ENCODE measurements around the gene NFKB1. TPM values are rescaled to one million over a fixed set of nuclear protein-coding genes. Genes with fewer than 3 reads are reported as not detected.
"Not testable (repeated sequence)": the region's sequence is repeated elsewhere in the genome, so short reads cannot be mapped to it uniquely, and the experiment has no call there.

The NFKB1 gene
- total and polyA plus RNA-seq, 9 donors = 18.6 to 45.0 (median 36.6) TPM

DNA sequence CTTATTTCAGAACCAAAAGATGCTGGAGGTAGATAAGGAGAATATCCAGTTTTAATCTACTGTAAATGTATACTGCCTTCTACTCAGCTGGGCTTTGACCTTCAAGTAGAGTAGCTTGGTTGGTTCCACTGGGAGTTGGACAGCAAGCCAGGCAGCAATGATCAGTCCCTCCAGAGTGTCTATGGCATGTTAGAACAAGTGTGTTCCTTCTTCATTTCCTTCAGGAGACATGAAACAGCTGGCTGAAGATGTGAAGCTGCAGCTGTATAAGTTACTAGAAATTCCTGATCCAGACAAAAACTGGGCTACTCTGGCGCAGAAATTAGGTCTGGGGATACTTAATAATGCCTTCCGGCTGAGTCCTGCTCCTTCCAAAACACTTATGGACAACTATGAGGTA lies 111.1 kb downstream of the NFKB1 start:
- Histone ChIP-seq H3K9me3 (no peaks in the 10 kb centered on the region), H3K36me3 (no peaks in the 10 kb centered on the region), H3K27ac (no peak overlapping the region), H3K4me1 (ENCODE audit: insufficient read depth) (no peaks in the 10 kb centered on the region), H3K4me3 (no peak overlapping the region), H3K27me3 (no peaks in the 10 kb centered on the region)
- 94 to 96% (median 94%) methylated on average over 2 of the region's 2 CpGs for WGBS, 3 donors
- TF ChIP-seq EP300 (IDR thresholded peaks at IDR 0.05) = no peak
- no peak for TF ChIP-seq POLR2A (IDR thresholded peaks at IDR 0.05)
- TF ChIP-seq CTCF (IDR thresholded peaks at IDR 0.05) = no peak
- no peak for DNase-seq
- intact Hi-C loops (cut with DNase I) = loop anchor here in 1 of 4 donors (10.0 kb wide), 1 partner anchor 167 kb away; no protein-coding TSS in a partner anchor

DNA sequence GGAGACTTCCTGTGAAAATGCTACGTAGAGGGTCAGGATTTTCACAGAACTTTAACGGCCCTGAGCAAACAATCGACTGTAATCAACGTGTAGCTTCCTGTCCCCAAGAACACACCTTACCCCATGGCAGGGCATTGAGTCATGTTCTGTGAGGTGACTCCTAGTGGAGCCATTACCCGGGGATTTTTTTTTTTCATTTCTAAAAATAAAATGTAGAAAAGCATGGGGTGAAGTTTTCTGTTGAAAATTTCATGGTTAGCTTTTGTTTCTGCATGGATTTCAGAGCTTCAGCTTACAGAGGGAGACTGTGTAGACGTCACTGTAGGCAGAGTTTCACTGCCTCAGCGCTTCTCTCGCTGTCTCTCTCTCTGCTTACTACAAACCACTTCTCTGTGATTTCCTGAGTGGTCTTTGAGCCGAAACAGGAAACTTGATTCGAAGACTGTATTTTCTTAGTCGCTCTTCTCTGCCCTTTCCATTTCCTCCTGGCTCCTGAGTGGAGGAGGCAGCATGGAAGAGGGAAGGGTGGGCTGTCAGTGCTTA lies 111.7 kb downstream of the NFKB1 start:
- 78 to 87% (median 86%) methylated on average over 11 of the region's 11 CpGs for WGBS, 3 donors
- Histone ChIP-seq H3K27ac (no peak overlapping the region), H3K36me3 (no peaks in the 10 kb centered on the region), H3K4me1 (ENCODE audit: insufficient read depth) (no peaks in the 10 kb centered on the region), H3K4me3 (no peak overlapping the region), H3K9me3 (no peaks in the 10 kb centered on the region), H3K27me3 (no peaks in the 10 kb centered on the region)
- intact Hi-C loops (cut with DNase I) = loop anchor here in 1 of 4 donors (10.0 kb wide), 1 partner anchor 168 kb away; no protein-coding TSS in a partner anchor
- TF ChIP-seq CTCF (IDR thresholded peaks at IDR 0.05) = no peak
- TF ChIP-seq POLR2A (IDR thresholded peaks at IDR 0.05) = no peak
- TF ChIP-seq EP300 (IDR thresholded peaks at IDR 0.05) = no peak
- no peak for DNase-seq

- Histone ChIP-seq H3K4me3 (no peak overlapping the region), H3K27me3 (no peaks in the 10 kb centered on the region), H3K36me3 (no peaks in the 10 kb centered on the region), H3K4me1 (ENCODE audit: insufficient read depth) (no peaks in the 10 kb centered on the region), H3K9me3 (no peaks in the 10 kb centered on the region), H3K27ac (no peak overlapping the region)
- DNase-seq = no peak
- TF ChIP-seq CTCF (IDR thresholded peaks at IDR 0.05) = no peak
- intact Hi-C loops (cut with DNase I) = loop anchor here in 1 of 4 donors (10.0 kb wide), 1 partner anchor 170 kb away; no protein-coding TSS in a partner anchor
- 85 to 91% (median 88%) methylated on average over 9 of the region's 9 CpGs for WGBS, 3 donors
Observed at GRCh38 chr4:102614801-102615200, 113.6 kb downstream of the NFKB1 start.

GRCh38 chr4:102616636-102617035 lies 115.5 kb downstream of the NFKB1 start:
- intact Hi-C loops (cut with DNase I) = loop anchor here in 1 of 4 donors (10.0 kb wide), 1 partner anchor 172 kb away; no protein-coding TSS in a partner anchor
- no peak overlapping the region for H3K4me3 ChIP-seq
- no peak for DNase-seq
- no peaks in the 10 kb centered on the region for H3K27me3 ChIP-seq
- no peaks in the 10 kb centered on the region for H3K36me3 ChIP-seq
- H3K27ac ChIP-seq = no peak overlapping the region
- no peak for TF ChIP-seq CTCF (IDR thresholded peaks at IDR 0.05)
- H3K4me1 ChIP-seq (ENCODE audit: insufficient read depth) = no peaks in the 10 kb centered on the region
- WGBS, 3 donors = 39 to 57% (median 42%) methylated on average over 9 of the region's 9 CpGs
- H3K9me3 ChIP-seq = no peaks in the 10 kb centered on the region

DNA sequence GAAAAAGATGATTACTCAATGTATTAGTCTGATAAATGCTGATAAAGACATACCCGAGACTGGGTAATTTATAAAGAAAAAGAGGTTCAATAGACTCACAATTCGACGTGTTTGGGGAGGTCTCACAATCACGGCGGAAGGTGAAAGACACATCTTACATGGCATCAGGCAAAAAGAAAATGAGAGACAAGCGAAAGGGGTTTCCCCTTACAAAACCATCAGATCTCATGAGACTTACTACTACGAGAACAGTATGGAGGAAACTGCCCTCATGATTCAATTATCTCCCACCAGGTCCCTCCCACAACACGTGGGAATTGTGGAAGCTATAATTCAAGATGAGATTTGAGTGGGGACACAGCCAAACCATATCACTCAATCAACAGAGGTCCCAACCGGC lies 117.9 kb downstream of the NFKB1 start:
- H3K36me3 ChIP-seq; H3K4me3 ChIP-seq; H3K27me3 ChIP-seq; H3K4me1 ChIP-seq (ENCODE audit: insufficient read depth); H3K9me3 ChIP-seq; DNase-seq; H3K27ac ChIP-seq: not testable (repeated sequence)
- intact Hi-C loops (cut with DNase I) = loop anchor here in 1 of 4 donors (10.0 kb wide), 1 partner anchor 174 kb away; no protein-coding TSS in a partner anchor
- WGBS, 3 donors = 57 to 76% (median 75%) methylated on average over 9 of the region's 9 CpGs

DNA sequence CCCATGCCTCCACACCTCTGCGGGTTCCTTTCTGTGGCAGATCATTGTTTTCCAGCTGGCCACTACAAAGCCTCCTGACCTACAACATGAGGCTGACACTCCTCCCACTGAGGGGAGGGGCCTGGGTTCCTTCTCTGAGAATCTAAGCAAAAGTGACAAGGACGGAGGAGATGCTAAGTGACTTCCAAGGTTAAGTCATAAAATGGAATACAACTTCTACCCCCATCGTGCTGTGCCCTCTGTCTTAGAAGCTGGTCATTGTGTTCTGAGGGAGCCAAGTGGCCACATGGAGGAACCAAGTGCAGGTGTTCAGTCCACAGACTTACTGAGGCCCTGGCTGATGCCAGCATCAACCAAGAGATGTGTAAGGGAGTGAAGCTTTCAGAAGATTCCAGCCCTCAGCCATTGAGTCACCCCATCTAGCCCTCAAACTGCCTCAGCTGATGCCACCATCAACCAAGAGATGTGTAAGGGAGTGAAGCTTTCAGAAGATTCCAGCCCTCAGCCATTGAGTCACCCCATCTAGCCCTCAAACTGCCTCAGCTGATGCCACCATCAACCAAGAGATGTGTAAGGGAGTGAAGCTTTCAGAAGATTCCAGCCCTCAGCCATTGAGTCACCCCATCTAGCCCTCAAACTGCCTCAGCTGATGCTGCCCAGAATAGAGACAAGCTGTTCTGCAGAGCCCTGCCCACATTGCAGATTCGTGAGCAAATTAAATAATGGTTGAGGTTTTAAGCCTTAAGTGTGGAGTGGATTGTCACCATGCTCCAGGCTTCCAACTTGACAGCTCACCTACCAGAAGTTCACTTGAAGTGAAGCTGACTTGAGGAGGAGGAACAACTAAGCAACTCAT lies 118.8 kb downstream of the NFKB1 start:
- H3K27me3 ChIP-seq; H3K9me3 ChIP-seq; H3K4me1 ChIP-seq (ENCODE audit: insufficient read depth); H3K36me3 ChIP-seq; DNase-seq; H3K4me3 ChIP-seq; H3K27ac ChIP-seq: not testable (repeated sequence)
- 65 to 75% (median 69%) methylated on average over 4 of the region's 4 CpGs for WGBS, 3 donors
- intact Hi-C loops (cut with DNase I) = loop anchor here (10.0 kb wide), 6 partner anchors 165 to 485 kb away; partner anchors contain the start of genes SLC9B1 (in 3 of the 4) and BDH2 (in 2 of the 4)
